ENCODE measurements around the gene PRAC1. TPM values are rescaled to one million over a fixed set of nuclear protein-coding genes. Genes with fewer than 3 reads are reported as not detected.
A peak's percentile ranks its signal among the peaks of the same experiment; 100 is the strongest.

The PRAC1 gene
- total and polyA plus RNA-seq, 2 donors (not counting 1 experiment from before 2014, with no cell fraction given), result not detected

DNA sequence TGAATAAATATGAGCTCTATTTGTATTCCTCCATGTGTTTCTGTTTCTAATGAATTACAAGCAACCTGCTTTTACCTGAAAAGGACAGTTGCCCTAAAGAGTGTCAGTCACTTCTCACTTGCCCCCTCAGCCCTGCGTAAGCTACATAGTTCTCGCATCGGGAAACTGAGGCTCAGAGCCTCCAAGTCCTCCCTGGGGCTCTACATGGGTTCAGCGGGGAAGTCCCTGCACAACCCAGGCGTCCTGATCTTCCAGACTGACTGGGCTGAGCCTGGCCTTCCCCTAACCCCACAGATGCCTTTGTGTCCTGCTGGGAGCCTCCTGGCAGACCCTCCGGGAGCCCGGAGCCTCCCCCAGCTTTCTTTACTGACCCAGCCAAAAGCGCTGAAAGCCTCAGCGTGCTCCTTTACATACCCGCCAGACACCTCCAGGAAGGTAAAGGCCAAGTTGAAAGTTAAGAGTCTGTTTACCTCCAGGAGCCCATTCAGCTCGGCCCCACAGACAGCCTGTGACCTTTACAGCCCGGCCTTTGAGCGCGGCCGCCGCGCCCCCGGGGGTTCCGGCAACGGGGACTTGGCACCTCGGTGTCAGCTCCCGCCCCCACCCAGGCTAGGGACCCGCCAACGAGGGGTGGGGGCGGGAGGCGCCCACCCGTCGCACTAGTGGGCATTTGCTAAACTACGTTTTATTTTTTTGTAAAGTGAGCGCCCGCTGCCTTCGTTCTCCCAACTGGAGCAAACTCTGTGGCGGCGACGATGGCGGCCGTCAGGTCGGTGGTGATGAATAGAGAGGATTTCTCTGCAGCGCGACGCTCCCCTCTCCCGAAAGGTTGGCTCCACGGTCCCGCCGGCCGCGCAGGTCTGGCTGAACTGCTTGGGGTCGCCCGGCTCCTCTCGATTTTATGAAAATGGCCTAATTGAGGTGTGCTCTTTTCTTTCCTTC lies 10.6 kb upstream of the PRAC1 start:
- H3K4me1 ChIP-seq (ENCODE audit: control insufficient read depth in 2 of 2, insufficient read depth in 2 of 2, low read length in 2 of 2), result peaks cover 26 to 42% of the 10 kb centered on the region in 2 donors
- H3K4me1 Mint-ChIP-seq, result peaks cover 19% of the 10 kb centered on the region
- H4K20me1 ChIP-seq (ENCODE audit: control insufficient read depth, insufficient read depth, low read length, poor library complexity, severe bottlenecking), result no peaks in the 10 kb centered on the region
- 6% methylated on average over 38 of the region's 50 CpGs for WGBS (ENCODE audit: insufficient coverage)
- TF ChIP-seq EZH2 (IDR thresholded peaks at IDR 0.05; ENCODE audit: borderline replicate concordance, insufficient read depth, low read depth, low read length, poor library complexity, severe bottlenecking), result no peak
- TF ChIP-seq, protein P1, sequence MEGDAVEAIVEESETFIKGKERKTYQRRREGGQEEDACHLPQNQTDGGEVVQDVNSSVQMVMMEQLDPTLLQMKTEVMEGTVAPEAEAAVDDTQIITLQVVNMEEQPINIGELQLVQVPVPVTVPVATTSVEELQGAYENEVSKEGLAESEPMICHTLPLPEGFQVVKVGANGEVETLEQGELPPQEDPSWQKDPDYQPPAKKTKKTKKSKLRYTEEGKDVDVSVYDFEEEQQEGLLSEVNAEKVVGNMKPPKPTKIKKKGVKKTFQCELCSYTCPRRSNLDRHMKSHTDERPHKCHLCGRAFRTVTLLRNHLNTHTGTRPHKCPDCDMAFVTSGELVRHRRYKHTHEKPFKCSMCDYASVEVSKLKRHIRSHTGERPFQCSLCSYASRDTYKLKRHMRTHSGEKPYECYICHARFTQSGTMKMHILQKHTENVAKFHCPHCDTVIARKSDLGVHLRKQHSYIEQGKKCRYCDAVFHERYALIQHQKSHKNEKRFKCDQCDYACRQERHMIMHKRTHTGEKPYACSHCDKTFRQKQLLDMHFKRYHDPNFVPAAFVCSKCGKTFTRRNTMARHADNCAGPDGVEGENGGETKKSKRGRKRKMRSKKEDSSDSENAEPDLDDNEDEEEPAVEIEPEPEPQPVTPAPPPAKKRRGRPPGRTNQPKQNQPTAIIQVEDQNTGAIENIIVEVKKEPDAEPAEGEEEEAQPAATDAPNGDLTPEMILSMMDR (IDR thresholded peaks at IDR 0.05), result no peak
- H3K79me2 ChIP-seq (ENCODE audit: control insufficient read depth, insufficient read depth, low read length), result no peaks in the 10 kb centered on the region
- no peaks in the 10 kb centered on the region for H3K36me3 ChIP-seq (replicated peaks in 1 of 2; ENCODE audit: control extremely low read depth in 1 of 2, control insufficient read depth in 1 of 2, extremely low read depth in 1 of 2, insufficient read depth in 2 of 2, low read length in 1 of 2)
- no peaks in the 10 kb centered on the region for H3K9me3 Mint-ChIP-seq (ENCODE audit: insufficient read depth)
- peaks cover 81% of the 10 kb centered on the region for H3K27me3 Mint-ChIP-seq
- peaks cover 0 to 21% (median 3%) of the 10 kb centered on the region in 3 donors for H3K9me3 ChIP-seq (ENCODE audit: control extremely low read depth in 1 of 3, control insufficient read depth in 2 of 3, insufficient read depth in 1 of 3, low read length in 2 of 3)
- intact Hi-C loops (cut with micrococcal nuclease), result no loop called here
- ChIA-PET POLR2A (interaction anchor here (0.6 kb wide), 1 partner anchor 15 kb away, joined by 3 read pairs; no protein-coding TSS in a partner anchor), CTCF (interaction anchor here (0.8 to 1.2 kb wide), 2 partner anchors 9 to 11 kb away, joined by 3 read pairs; no protein-coding TSS in a partner anchor)
- no peak overlapping the region for H3K9ac ChIP-seq (ENCODE audit: low read length)
- no peak overlapping the region for H3K27ac Mint-ChIP-seq
- H3K4me3 ChIP-seq (ENCODE audit: control extremely low read depth in 1 of 5, extremely low read depth in 1 of 5, insufficient read depth in 1 of 5, low read depth in 2 of 5, low read length in 4 of 5), result peak overlapping the region in 1 of 5 experiments; percentile 24
- no peak overlapping the region for H3K27ac ChIP-seq (ENCODE audit: low read length in 2 of 2)
- peak; percentile 33 for DNase-seq
- H3K4me3 Mint-ChIP-seq, result peak overlapping the region; percentile 10
- peak overlapping the region; percentile 22 for H2AFZ ChIP-seq (ENCODE audit: insufficient read depth, low read depth, low read length, poor library complexity, severe bottlenecking)
- ATAC-seq (ENCODE audit: low read depth), result no peak
- peak overlapping the region; percentile 59 for H3K4me2 ChIP-seq (replicated peaks; ENCODE audit: low read depth, low read length, poor library complexity, severe bottlenecking)
- peaks cover 0 to 84% (median 66%) of the 10 kb centered on the region in 4 experiments for H3K27me3 ChIP-seq (replicated peaks in 1 of 4; ENCODE audit: control extremely low read depth in 1 of 4, control insufficient read depth in 3 of 4, insufficient read depth in 4 of 4, low read length in 3 of 4)

DNA sequence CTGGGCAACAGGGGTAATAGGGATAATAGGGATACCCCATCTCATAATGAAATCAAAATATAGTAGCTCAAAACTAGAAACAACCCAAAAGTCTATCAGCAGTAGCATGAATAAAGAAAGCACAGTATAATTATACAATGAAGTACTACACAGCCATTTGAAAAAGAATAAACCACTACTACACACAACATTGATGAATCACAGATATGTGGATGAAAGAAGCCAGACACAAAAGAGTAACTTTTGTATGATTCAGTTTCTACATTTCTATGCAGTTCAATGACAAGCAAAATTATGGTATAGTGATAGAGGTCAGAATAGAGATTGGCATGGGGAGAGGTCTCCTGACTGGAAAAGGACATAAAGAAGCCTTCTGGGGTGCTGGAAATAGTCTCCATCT lies 9.0 kb upstream of the PRAC1 start:
- TF ChIP-seq, protein P1 (IDR thresholded peaks at IDR 0.05), result no peak
- POLR2A ChIA-PET, result no interaction called here

More for the DNA sequence above, 9.0 kb upstream of the PRAC1 start:
- peaks cover 22% of the 10 kb centered on the region for H3K4me1 Mint-ChIP-seq
- peaks cover 83% of the 10 kb centered on the region for H3K27me3 Mint-ChIP-seq
- H3K4me1 ChIP-seq (ENCODE audit: control insufficient read depth in 2 of 2, insufficient read depth in 2 of 2, low read length in 2 of 2), result peaks cover 30 to 53% of the 10 kb centered on the region in 2 donors
- H3K9me3 Mint-ChIP-seq (ENCODE audit: insufficient read depth), result no peaks in the 10 kb centered on the region
- H3K27ac ChIP-seq (ENCODE audit: low read length in 2 of 2), result no peak overlapping the region
- no peak overlapping the region for H3K27ac Mint-ChIP-seq
- no peak overlapping the region for H3K4me3 Mint-ChIP-seq
- H3K4me3 ChIP-seq (ENCODE audit: control extremely low read depth in 1 of 5, extremely low read depth in 1 of 5, insufficient read depth in 1 of 5, low read depth in 2 of 5, low read length in 4 of 5), result no peak overlapping the region
- CTCF ChIA-PET, result interaction anchor here (1.0 to 1.2 kb wide), 2 partner anchors 14 to 153 kb away, joined by 3 read pairs; no protein-coding TSS in a partner anchor
- H3K9ac ChIP-seq (ENCODE audit: low read length), result no peak overlapping the region
- no peak overlapping the region for H2AFZ ChIP-seq (ENCODE audit: insufficient read depth, low read depth, low read length, poor library complexity, severe bottlenecking)
- no peak for ATAC-seq (ENCODE audit: low read depth)
- no peaks in the 10 kb centered on the region for H3K36me3 ChIP-seq (replicated peaks in 1 of 2; ENCODE audit: control extremely low read depth in 1 of 2, control insufficient read depth in 1 of 2, extremely low read depth in 1 of 2, insufficient read depth in 2 of 2, low read length in 1 of 2)
- no peaks in the 10 kb centered on the region for H4K20me1 ChIP-seq (ENCODE audit: control insufficient read depth, insufficient read depth, low read length, poor library complexity, severe bottlenecking)
- H3K27me3 ChIP-seq (replicated peaks in 1 of 4; ENCODE audit: control extremely low read depth in 1 of 4, control insufficient read depth in 3 of 4, insufficient read depth in 4 of 4, low read length in 3 of 4), result peaks cover 0 to 92% (median 75%) of the 10 kb centered on the region in 4 experiments
- H3K4me2 ChIP-seq (replicated peaks; ENCODE audit: low read depth, low read length, poor library complexity, severe bottlenecking), result no peak overlapping the region
- intact Hi-C loops (cut with micrococcal nuclease), result no loop called here
- no peaks in the 10 kb centered on the region for H3K79me2 ChIP-seq (ENCODE audit: control insufficient read depth, insufficient read depth, low read length)
- DNase-seq, result no peak
- peaks cover 0 to 33% (median 3%) of the 10 kb centered on the region in 3 donors for H3K9me3 ChIP-seq (ENCODE audit: control extremely low read depth in 1 of 3, control insufficient read depth in 2 of 3, insufficient read depth in 1 of 3, low read length in 2 of 3)
